ENCODE results near the gene TEX2.

- no peak for TF ChIP-seq CTCF (IDR thresholded peaks at IDR 0.05)
- TF ChIP-seq EP300 (IDR thresholded peaks at IDR 0.05), result no peak
These were observed 102.7 kb downstream of the TEX2 start for GRCh38 chr17:64160378-64160777.
